HG02970 (cell line): ENCODE measurements around the gene ETF1.
"Not testable (repeated sequence)": the region's sequence is repeated elsewhere in the genome, so short reads cannot be mapped to it uniquely, and the experiment has no call there.

Experiments
- ATAC-seq: cut with Tn5 transposase; IDR thresholded peaks from one replicate; pipeline ENCODE4 v1.9.1; 2021; ENCODE audit warnings: mild to moderate bottlenecking, moderate library complexity, moderate number of reproducible peaks; ENCODE audit not compliant: unreplicated experiment, low FRiP score

ETF1 gene

GRCh38 chr5:138492560-138493045 is 50.4 kb downstream of the ETF1 start:
- ATAC-seq = no peak

GRCh38 chr5:138491669-138492559 is 51.1 kb downstream of the ETF1 start:
- peak; percentile 92 for ATAC-seq

- no peak for ATAC-seq
These were observed 51.8 kb downstream of the ETF1 start for GRCh38 chr5:138491284-138491648.

GRCh38 chr5:138490648-138491283 is 52.3 kb downstream of the ETF1 start:
- no peak for ATAC-seq

GRCh38 chr5:138489683-138490061 is 53.4 kb downstream of the ETF1 start:
- ATAC-seq = no peak

- ATAC-seq = no peak
These were observed 54.5 kb downstream of the ETF1 start for GRCh38 chr5:138488481-138488945.

- ATAC-seq = no peak
These were observed 60.4 kb downstream of the ETF1 start for GRCh38 chr5:138482638-138483037.

- no peak for ATAC-seq
These were observed 66.1 kb downstream of the ETF1 start for GRCh38 chr5:138476918-138477317.

- ATAC-seq = not testable (repeated sequence)
These were observed 69.9 kb downstream of the ETF1 start for GRCh38 chr5:138473151-138473550.

GRCh38 chr5:138472353-138472752 is 70.7 kb downstream of the ETF1 start:
- no peak for ATAC-seq

GRCh38 chr5:138471052-138471361 is 72.0 kb downstream of the ETF1 start:
- ATAC-seq = no peak

- no peak for ATAC-seq
These were observed 72.5 kb downstream of the ETF1 start for GRCh38 chr5:138470322-138471051.

GRCh38 chr5:138469540-138470321 is 73.3 kb downstream of the ETF1 start:
- no peak for ATAC-seq

GRCh38 chr5:138468966-138469539 is 74.0 kb downstream of the ETF1 start:
- ATAC-seq = no peak

- no peak for ATAC-seq
These were observed 74.7 kb downstream of the ETF1 start for GRCh38 chr5:138468133-138468965.

- ATAC-seq = no peak
These were observed 75.3 kb downstream of the ETF1 start for GRCh38 chr5:138467711-138468132.

- no peak for ATAC-seq
These were observed 75.9 kb downstream of the ETF1 start for GRCh38 chr5:138466900-138467710.

GRCh38 chr5:138466125-138466899 is 76.7 kb downstream of the ETF1 start:
- no peak for ATAC-seq
